GM18517 (cell line): ENCODE measurements around the gene BBS9.

Experiments used
- ATAC-seq: cut with Tn5 transposase; IDR thresholded peaks from one replicate; pipeline ENCODE4 v1.9.1; 2021; ENCODE audit warnings: mild to moderate bottlenecking, moderate library complexity; ENCODE audit not compliant: unreplicated experiment

The BBS9 gene

GRCh38 chr7:33351709-33352108 lies 222.3 kb downstream of the BBS9 start:
- ATAC-seq = no peak

- ATAC-seq = no peak
These were observed 224.8 kb downstream of the BBS9 start for GRCh38 chr7:33354201-33354600.

- no peak for ATAC-seq
These were observed 226.0 kb downstream of the BBS9 start for GRCh38 chr7:33355386-33355785.

- ATAC-seq = no peak
These were observed 227.0 kb downstream of the BBS9 start for GRCh38 chr7:33356336-33356735.

- no peak for ATAC-seq
These were observed 228.5 kb downstream of the BBS9 start for GRCh38 chr7:33357846-33358245.

GRCh38 chr7:33369888-33370287 lies 240.5 kb downstream of the BBS9 start:
- ATAC-seq = no peak

GRCh38 chr7:33373195-33373594 lies 243.8 kb downstream of the BBS9 start:
- no peak for ATAC-seq

GRCh38 chr7:33379891-33380525 lies 250.6 kb downstream of the BBS9 start:
- no peak for ATAC-seq

GRCh38 chr7:33388332-33388731 lies 259.0 kb downstream of the BBS9 start:
- no peak for ATAC-seq

GRCh38 chr7:33392148-33392547 lies 262.8 kb downstream of the BBS9 start:
- ATAC-seq = no peak

GRCh38 chr7:33393770-33394169 lies 264.4 kb downstream of the BBS9 start:
- no peak for ATAC-seq

- no peak for ATAC-seq
These were observed 266.0 kb downstream of the BBS9 start for GRCh38 chr7:33395340-33395739.

- ATAC-seq = no peak
These were observed 270.3 kb downstream of the BBS9 start for GRCh38 chr7:33399528-33400213.

GRCh38 chr7:33400214-33400538 lies 270.8 kb downstream of the BBS9 start:
- no peak for ATAC-seq

GRCh38 chr7:33410266-33410665 lies 280.9 kb downstream of the BBS9 start:
- ATAC-seq = no peak

- no peak for ATAC-seq
These were observed 281.7 kb downstream of the BBS9 start for GRCh38 chr7:33411020-33411419.

- no peak for ATAC-seq
These were observed 283.0 kb downstream of the BBS9 start for GRCh38 chr7:33412331-33412730.

- ATAC-seq = no peak
These were observed 288.9 kb downstream of the BBS9 start for GRCh38 chr7:33418251-33418701.

- no peak for ATAC-seq
These were observed 291.1 kb downstream of the BBS9 start for GRCh38 chr7:33420311-33420940.

GRCh38 chr7:33421429-33421828 lies 292.1 kb downstream of the BBS9 start:
- no peak for ATAC-seq

GRCh38 chr7:33422141-33422540 lies 292.8 kb downstream of the BBS9 start:
- ATAC-seq = no peak
